Esophagus squamous epithelium (tissue), 4 donors: ENCODE measurements around the gene TRMT61A.
A peak's percentile ranks its signal among the peaks of the same experiment; 100 is the strongest.

Experiments
- CTCF ChIP-seq, 6 experiments: fragments of 450-650 bp in 4 of 6; fragments of 200-600 bp in 2 of 6; sonication (generic) in 2 of 6; IDR thresholded peaks; one replicate each; pipeline ENCODE4 v1.5.1; 2016 to 2019; ENCODE audit warnings: antibody characterized with exemption in 6 of 6, mild to moderate bottlenecking in 4 of 6, moderate library complexity in 4 of 6
- POLR2A ChIP-seq, 4 donors: fragments of 450-650 bp; IDR thresholded peaks; one replicate each; pipeline ENCODE4 v1.6.1; 2017; ENCODE audit warnings: antibody characterized with exemption in 4 of 4, mild to moderate bottlenecking in 4 of 4, moderate library complexity in 3 of 4

GRCh38 chr14:103504991-103505565 is 23.9 kb upstream of the TRMT61A start:
- TF ChIP-seq CTCF (IDR thresholded peaks at IDR 0.05) (peak in 1 of 6 experiments; percentile 11), POLR2A (IDR thresholded peaks at IDR 0.05) (no peak)
